WTC11 (cell line): ENCODE results near the gene AHNAK. TPM values are rescaled to one million over a fixed set of nuclear protein-coding genes. Genes with fewer than 3 reads are reported as not detected.

Experiments
- ATAC-seq: fragments of 200-7000 bp; cut with Tn5 transposase; 2 replicates; pipeline ENCODE4 v1.10.0; 2021; ENCODE audit warnings: mild to moderate bottlenecking, moderate library complexity
- CTCF ChIA-PET: fragments of 300-600 bp; sonication (Branson Sonifier 250); formaldehyde crosslinking; loops from one replicate; lab custom pipeline; 2021; ENCODE audit warnings: antibody characterized with exemption; lab: Charles Lee
- POLR2A ChIA-PET: fragments of 350-600 bp; sonication (Branson Sonifier 250); formaldehyde crosslinking; loops from one replicate; lab custom pipeline; 2021; ENCODE audit warnings: antibody characterized with exemption; lab: Charles Lee
- DNase-seq: peaks from one replicate; pipeline ENCODE4 v3.0.0; 2021; ENCODE audit warnings: low spot score
- H3K27ac Mint-ChIP-seq: 2 replicates; pipeline ENCODE4 v1.8.0; 2021; ENCODE audit warnings: mixed read lengths
- H3K27me3 Mint-ChIP-seq: 2 replicates; pipeline ENCODE4 v1.8.0; 2021; ENCODE audit warnings: low read depth, mild to moderate bottlenecking, moderate library complexity, mixed read lengths
- H3K36me3 Mint-ChIP-seq: 2 replicates; pipeline ENCODE4 v1.8.0; 2021; ENCODE audit warnings: mixed read lengths
- H3K4me1 Mint-ChIP-seq: 2 replicates; pipeline ENCODE4 v1.8.0; 2022; ENCODE audit warnings: mixed read lengths
- H3K4me3 Mint-ChIP-seq: 2 replicates; pipeline ENCODE4 v1.8.0; 2021; ENCODE audit warnings: mild to moderate bottlenecking, moderate library complexity, mixed read lengths
- H3K9me3 Mint-ChIP-seq: 2 replicates; pipeline ENCODE4 v1.8.0; 2021; ENCODE audit warnings: mixed read lengths
- ATF2 ChIP-seq: sonication (generic); formaldehyde crosslinking; IDR thresholded peaks from 2 replicates; pipeline ENCODE4 v1.8.1; 2022; ENCODE audit warnings: low read depth, missing genetic modification reagents, borderline replicate concordance
- CTCF ChIP-seq: fragments of 200-600 bp; IDR thresholded peaks from 2 replicates; pipeline ENCODE4 v1.8.0; 2022; ENCODE audit warnings: antibody characterized with exemption
- E2F5 ChIP-seq: sonication (generic); formaldehyde crosslinking; IDR thresholded peaks from 2 replicates; pipeline ENCODE4 v1.8.1; 2022; ENCODE audit warnings: mild to moderate bottlenecking, moderate library complexity, missing genetic modification reagents
- ELF4 ChIP-seq: sonication (generic); formaldehyde crosslinking; IDR thresholded peaks from 2 replicates; pipeline ENCODE4 v1.8.1; 2022; ENCODE audit warnings: low read depth, mild to moderate bottlenecking, moderate library complexity, missing genetic modification reagents
- ESRRA ChIP-seq: sonication (generic); formaldehyde crosslinking; IDR thresholded peaks from 2 replicates; pipeline ENCODE4 v1.8.1; 2022; ENCODE audit warnings: mild to moderate bottlenecking, missing genetic modification reagents, borderline replicate concordance
- FOXJ3 ChIP-seq: sonication (generic); formaldehyde crosslinking; IDR thresholded peaks from 2 replicates; pipeline ENCODE4 v1.9.0; 2021; ENCODE audit warnings: missing genetic modification reagents, mild to moderate bottlenecking, borderline replicate concordance
- FOXP1 ChIP-seq: sonication (generic); formaldehyde crosslinking; IDR thresholded peaks from 2 replicates; pipeline ENCODE4 v1.8.0; 2022; ENCODE audit warnings: missing genetic modification reagents, mild to moderate bottlenecking, moderate library complexity, borderline replicate concordance
- MXD4 ChIP-seq: fragments of 250-450 bp; sonication (Bioruptor Pico); IDR thresholded peaks from 2 replicates; pipeline ENCODE4 v1.8.0; 2021; ENCODE audit warnings: mild to moderate bottlenecking, moderate library complexity, borderline replicate concordance
- NFATC4 ChIP-seq: fragments of 250-450 bp; sonication (Bioruptor Pico); IDR thresholded peaks from 2 replicates; pipeline ENCODE4 v1.9.0; 2021; ENCODE audit warnings: mild to moderate bottlenecking
- NFE2L1 ChIP-seq: sonication (generic); formaldehyde crosslinking; IDR thresholded peaks from 2 replicates; pipeline ENCODE4 v1.8.1; 2023; ENCODE audit warnings: missing genetic modification reagents
- NR1H2 ChIP-seq: sonication (generic); formaldehyde crosslinking; IDR thresholded peaks from 2 replicates; pipeline ENCODE4 v1.9.0; 2021; ENCODE audit warnings: mild to moderate bottlenecking, moderate library complexity, missing genetic modification reagents
- NR2C2 ChIP-seq: sonication (generic); formaldehyde crosslinking; IDR thresholded peaks from 2 replicates; pipeline ENCODE4 v1.8.0; 2022; ENCODE audit warnings: mild to moderate bottlenecking, missing genetic modification reagents
- NR3C1 ChIP-seq: sonication (generic); formaldehyde crosslinking; conservative IDR thresholded peaks from 2 replicates; pipeline ENCODE4 v1.8.1; 2023; ENCODE audit warnings: low read depth, mild to moderate bottlenecking, missing genetic modification reagents
- OVOL2 ChIP-seq: fragments of 250-450 bp; sonication (Bioruptor Pico); IDR thresholded peaks from 2 replicates; pipeline ENCODE4 v1.9.0; 2021; ENCODE audit warnings: mild to moderate bottlenecking, borderline replicate concordance
- ZNF281 ChIP-seq: sonication (generic); formaldehyde crosslinking; IDR thresholded peaks from 2 replicates; pipeline ENCODE4 v1.8.0; 2023; ENCODE audit warnings: mild to moderate bottlenecking, missing genetic modification reagents
- ZNF532 ChIP-seq: fragments of 250-450 bp; sonication (Bioruptor Pico); IDR thresholded peaks from 2 replicates; pipeline ENCODE4 v1.9.0; 2021; ENCODE audit warnings: mild to moderate bottlenecking, borderline replicate concordance
- ZNF671 ChIP-seq: fragments of 250-450 bp; sonication (Bioruptor Pico); IDR thresholded peaks from 2 replicates; pipeline ENCODE4 v1.8.0; 2021; ENCODE audit warnings: mild to moderate bottlenecking
- total RNA-seq: library from RNA; stranded (reverse); gene quantifications from 3 replicates; pipeline ENCODE4 v1.2.3, GENCODE V29; 2021

The AHNAK gene
- total RNA-seq, 1 experiment from 2014 or later: 21.0 TPM

- CTCF ChIA-PET: interaction anchor here (1.0 to 3.1 kb wide), 4 partner anchors 11 to 67 kb away, joined by 3 to 27 read pairs (median 4); no protein-coding TSS in a partner anchor
- no peak for ATAC-seq
These were observed 54.9 kb downstream of the AHNAK start for GRCh38 chr11:62491571-62492329.

More at GRCh38 chr11:62491571-62492329, 54.9 kb downstream of the AHNAK start:
- DNase-seq: no peak
- H3K27ac Mint-ChIP-seq: no peak overlapping the region
- no peaks in the 10 kb centered on the region for H3K4me1 Mint-ChIP-seq
- no peaks in the 10 kb centered on the region; the same call in 1 of the 2 replicates for H3K27me3 Mint-ChIP-seq
- H3K4me3 Mint-ChIP-seq: no peak overlapping the region
- no peaks in the 10 kb centered on the region for H3K9me3 Mint-ChIP-seq
- H3K36me3 Mint-ChIP-seq: no peaks in the 10 kb centered on the region
- TF ChIP-seq FOXJ3 (no peak), E2F5 (CRISPR knock-in tag) (no peak), MXD4 (CRISPR knock-in tag) (no peak), ATF2 (CRISPR knock-in tag) (no peak), NR2C2 (no peak), NR1H2 (CRISPR knock-in tag) (no peak), ZNF281 (no peak), NFATC4 (no peak), ZNF532 (CRISPR knock-in tag) (no peak), OVOL2 (CRISPR knock-in tag) (no peak), NR3C1 (CRISPR knock-in tag) (no peak), CTCF (no peak), NFE2L1 (CRISPR knock-in tag) (no peak), ESRRA (CRISPR knock-in tag) (no peak), FOXP1 (CRISPR knock-in tag) (no peak), ELF4 (CRISPR knock-in tag) (no peak), ZNF671 (no peak)
- POLR2A ChIA-PET: no interaction called here
